ENCODE data around the gene GTF3C4. TPM values are rescaled to one million over a fixed set of nuclear protein-coding genes. Genes with fewer than 3 reads are reported as not detected.
"Not testable (repeated sequence)": the region's sequence is repeated elsewhere in the genome, so short reads cannot be mapped to it uniquely, and the experiment has no call there.

The GTF3C4 gene
- total RNA-seq, 2 experiments from 2014 or later, result 12.7 to 13.5 TPM

GRCh38 chr9:132712753-132713152 lies 42.5 kb downstream of the GTF3C4 start:
- CTCF ChIA-PET, result no interaction called here
- POLR2A ChIA-PET, result no interaction called here
- no peaks in the 10 kb centered on the region for H3K4me1 Mint-ChIP-seq
- H3K36me3 Mint-ChIP-seq (ENCODE audit: low read depth), result no peaks in the 10 kb centered on the region
- no peak overlapping the region for H3K27ac Mint-ChIP-seq
- no peak for DNase-seq
- peaks cover 10% of the 10 kb centered on the region for H3K27me3 Mint-ChIP-seq
- H3K4me3 Mint-ChIP-seq, result no peak overlapping the region
- H3K9me3 Mint-ChIP-seq, result no peaks in the 10 kb centered on the region

DNA sequence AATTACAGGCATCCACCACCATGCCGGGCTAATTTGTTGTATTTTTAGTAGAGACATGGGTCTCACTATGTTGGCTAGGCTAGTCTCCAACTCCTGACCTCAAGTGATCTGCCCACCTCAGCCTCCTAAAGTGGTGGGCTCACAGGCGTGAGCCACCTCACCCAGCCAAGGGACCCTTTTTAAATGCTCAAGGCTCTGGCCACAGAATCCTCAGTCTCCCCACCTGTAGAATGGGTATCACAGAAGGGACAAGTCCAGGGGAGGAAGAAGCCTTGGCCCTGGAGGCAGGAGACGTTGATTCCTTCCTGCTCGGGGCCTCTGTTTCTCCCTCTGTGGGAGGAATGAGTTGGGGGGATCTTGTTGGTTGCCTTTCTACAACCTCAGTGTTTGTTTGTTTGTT lies 45.7 kb downstream of the GTF3C4 start:
- H3K4me1 Mint-ChIP-seq, result no peaks in the 10 kb centered on the region
- ChIA-PET CTCF (no interaction called here), POLR2A (no interaction called here)
- H3K4me3 Mint-ChIP-seq, result no peak overlapping the region
- H3K27ac Mint-ChIP-seq, result no peak overlapping the region
- no peaks in the 10 kb centered on the region for H3K9me3 Mint-ChIP-seq
- no peaks in the 10 kb centered on the region for H3K36me3 Mint-ChIP-seq (ENCODE audit: low read depth)
- DNase-seq, result no peak
- peaks cover 14% of the 10 kb centered on the region for H3K27me3 Mint-ChIP-seq

- Mint-ChIP-seq H3K4me3 (no peak overlapping the region), H3K36me3 (ENCODE audit: low read depth) (no peaks in the 10 kb centered on the region), H3K27ac (no peak overlapping the region), H3K27me3 (peaks cover 14% of the 10 kb centered on the region), H3K4me1 (no peaks in the 10 kb centered on the region), H3K9me3 (no peaks in the 10 kb centered on the region)
- ChIA-PET CTCF (interaction anchor here (0.7 kb wide), 1 partner anchor 812 kb away, joined by 3 read pairs; no protein-coding TSS in a partner anchor), POLR2A (no interaction called here)
- DNase-seq, result no peak
Observed at GRCh38 chr9:132717326-132717945, 47.2 kb downstream of the GTF3C4 start.

- H3K4me3 Mint-ChIP-seq; H3K27ac Mint-ChIP-seq; H3K36me3 Mint-ChIP-seq (ENCODE audit: low read depth); H3K4me1 Mint-ChIP-seq; DNase-seq; CTCF ChIA-PET; H3K9me3 Mint-ChIP-seq; POLR2A ChIA-PET: not testable (repeated sequence)
- H3K27me3 Mint-ChIP-seq, result peaks cover 14% of the 10 kb centered on the region
Observed at GRCh38 chr9:132718381-132718928, 48.2 kb downstream of the GTF3C4 start.

GRCh38 chr9:132721661-132722060 lies 51.4 kb downstream of the GTF3C4 start:
- no peaks in the 10 kb centered on the region for H3K36me3 Mint-ChIP-seq (ENCODE audit: low read depth)
- POLR2A ChIA-PET, result no interaction called here
- H3K9me3 Mint-ChIP-seq, result no peaks in the 10 kb centered on the region
- no peak overlapping the region for H3K27ac Mint-ChIP-seq
- peaks cover 14% of the 10 kb centered on the region for H3K27me3 Mint-ChIP-seq
- CTCF ChIA-PET, result no interaction called here
- no peak overlapping the region for H3K4me3 Mint-ChIP-seq
- H3K4me1 Mint-ChIP-seq, result no peaks in the 10 kb centered on the region
- no peak for DNase-seq

GRCh38 chr9:132722564-132723065 lies 52.4 kb downstream of the GTF3C4 start:
- DNase-seq, result no peak
- POLR2A ChIA-PET, result no interaction called here
- Mint-ChIP-seq H3K27ac (no peak overlapping the region), H3K4me1 (no peaks in the 10 kb centered on the region), H3K27me3 (peaks cover 13% of the 10 kb centered on the region), H3K9me3 (no peaks in the 10 kb centered on the region), H3K36me3 (ENCODE audit: low read depth) (no peaks in the 10 kb centered on the region), H3K4me3 (no peak overlapping the region)
- CTCF ChIA-PET, result no interaction called here

GRCh38 chr9:132723809-132724208 lies 53.5 kb downstream of the GTF3C4 start:
- Mint-ChIP-seq H3K4me1 (no peaks in the 10 kb centered on the region), H3K4me3 (no peak overlapping the region), H3K27ac (no peak overlapping the region), H3K27me3 (peaks cover 3% of the 10 kb centered on the region), H3K9me3 (no peaks in the 10 kb centered on the region), H3K36me3 (ENCODE audit: low read depth) (no peaks in the 10 kb centered on the region)
- ChIA-PET CTCF (interaction anchor here (0.5 kb wide), 1 partner anchor 259 kb away, joined by 3 read pairs; no protein-coding TSS in a partner anchor), POLR2A (no interaction called here)
- no peak for DNase-seq

DNA sequence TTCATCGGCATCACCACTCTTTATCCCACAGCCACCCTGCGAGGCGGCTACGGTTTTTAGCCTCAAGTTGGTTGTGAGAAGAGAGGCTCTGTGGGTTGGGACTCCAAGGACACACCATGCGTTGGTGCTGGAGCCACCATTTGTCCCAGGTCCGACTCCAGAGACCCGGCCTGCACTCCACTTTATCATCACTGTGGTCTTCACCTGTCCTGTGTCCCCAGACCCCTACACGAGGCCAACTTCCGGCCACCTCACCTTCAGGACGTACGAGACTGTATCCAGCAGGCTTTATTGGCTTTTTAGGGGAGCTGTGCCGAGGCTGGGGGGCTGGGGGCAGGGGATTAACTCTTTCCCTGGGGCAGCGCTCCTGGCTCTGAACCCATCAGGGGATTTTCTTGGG lies 55.0 kb downstream of the GTF3C4 start:
- CTCF ChIA-PET, result interaction anchor here (0.6 to 1.3 kb wide), 2 partner anchors 23 to 153 kb away, joined by 3 to 4 read pairs; no protein-coding TSS in a partner anchor
- Mint-ChIP-seq H3K4me3 (no peak overlapping the region), H3K36me3 (ENCODE audit: low read depth) (no peaks in the 10 kb centered on the region), H3K27me3 (no peaks in the 10 kb centered on the region), H3K4me1 (no peaks in the 10 kb centered on the region), H3K9me3 (no peaks in the 10 kb centered on the region), H3K27ac (no peak overlapping the region)
- no peak for DNase-seq
- POLR2A ChIA-PET, result no interaction called here

DNA sequence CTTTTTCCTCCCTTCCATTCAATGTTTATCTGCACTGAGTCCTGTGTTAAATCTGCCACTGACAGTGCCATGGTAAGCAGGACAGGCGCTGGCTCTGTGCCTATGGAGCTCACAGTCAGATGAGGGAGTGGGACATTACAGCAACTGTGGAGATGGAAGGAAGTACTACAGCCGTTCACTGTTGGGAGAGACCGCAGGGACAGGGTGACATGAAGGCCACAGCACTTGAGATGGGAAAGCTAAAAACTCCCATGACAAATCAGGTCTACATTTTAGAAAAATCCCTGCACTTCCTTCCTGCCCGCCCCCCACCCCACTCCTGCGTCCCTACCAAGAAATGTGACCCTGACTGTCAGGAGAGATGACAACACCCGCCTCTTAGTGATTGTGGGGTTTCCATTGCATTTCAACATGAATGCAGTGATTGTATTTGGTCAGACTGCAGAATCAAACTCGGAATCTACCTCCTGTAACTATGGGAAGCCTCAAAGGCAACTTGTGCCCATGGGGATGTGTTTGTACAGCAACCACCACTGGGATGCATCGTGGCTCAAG lies 56.4 kb downstream of the GTF3C4 start:
- CTCF ChIA-PET, result interaction anchor here (1.3 kb wide), 1 partner anchor 22 kb away, joined by 3 read pairs; no protein-coding TSS in a partner anchor
- Mint-ChIP-seq H3K27ac (no peak overlapping the region), H3K9me3 (no peaks in the 10 kb centered on the region), H3K4me1 (no peaks in the 10 kb centered on the region), H3K4me3 (no peak overlapping the region), H3K36me3 (ENCODE audit: low read depth) (no peaks in the 10 kb centered on the region), H3K27me3 (no peaks in the 10 kb centered on the region)
- POLR2A ChIA-PET, result no interaction called here
- no peak for DNase-seq

- CTCF ChIA-PET, result interaction anchor here (1.3 kb wide), 1 partner anchor 14 kb away, joined by 3 read pairs; no protein-coding TSS in a partner anchor
- Mint-ChIP-seq H3K36me3 (ENCODE audit: low read depth) (no peaks in the 10 kb centered on the region), H3K9me3 (no peaks in the 10 kb centered on the region)
Observed at GRCh38 chr9:132728071-132728470, 57.8 kb downstream of the GTF3C4 start.

GRCh38 chr9:132728497-132728896 lies 58.2 kb downstream of the GTF3C4 start:
- no peaks in the 10 kb centered on the region for H3K9me3 Mint-ChIP-seq

More at GRCh38 chr9:132728071-132728470, 57.8 kb downstream of the GTF3C4 start:
- no peak overlapping the region for H3K4me3 Mint-ChIP-seq
- H3K27ac Mint-ChIP-seq, result no peak overlapping the region
- no peak for DNase-seq
- H3K27me3 Mint-ChIP-seq, result no peaks in the 10 kb centered on the region
- no peaks in the 10 kb centered on the region for H3K4me1 Mint-ChIP-seq
- POLR2A ChIA-PET, result no interaction called here

DNA sequence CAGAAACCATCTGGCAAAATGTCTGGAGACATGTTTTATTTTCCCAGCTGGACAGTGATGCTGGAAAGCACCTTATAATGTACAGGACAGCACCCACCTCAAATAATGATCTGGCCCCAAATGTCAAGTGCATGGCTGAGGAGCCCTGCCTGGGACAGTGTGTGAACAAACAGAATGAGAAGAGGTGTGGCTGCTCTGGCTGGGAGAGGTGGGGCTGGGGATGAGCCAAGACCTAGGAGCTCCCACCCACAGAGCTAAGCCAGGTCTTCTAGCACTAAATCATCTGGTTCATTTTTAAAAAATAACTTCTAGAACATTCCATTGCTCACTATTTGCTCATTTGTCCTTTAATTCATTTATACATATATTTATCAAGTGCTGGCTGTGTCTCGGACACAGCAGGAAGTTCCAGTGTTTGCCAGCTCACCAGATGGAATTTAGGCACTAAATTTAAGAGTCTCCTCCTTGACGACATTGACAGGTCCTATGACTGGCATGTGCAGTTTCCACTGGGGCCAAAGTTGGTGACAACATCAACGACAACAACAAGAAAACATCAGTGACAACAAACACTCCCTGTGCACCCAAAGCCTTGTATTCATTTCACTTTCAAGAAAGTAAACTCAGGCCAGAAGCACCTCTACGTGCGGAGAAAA lies 59.1 kb downstream of the GTF3C4 start:
- Mint-ChIP-seq H3K27me3 (no peaks in the 10 kb centered on the region), H3K27ac (no peak overlapping the region), H3K4me1 (no peaks in the 10 kb centered on the region), H3K4me3 (no peak overlapping the region), H3K36me3 (ENCODE audit: low read depth) (no peaks in the 10 kb centered on the region), H3K9me3 (no peaks in the 10 kb centered on the region)
- no peak for DNase-seq
- ChIA-PET CTCF (no interaction called here), POLR2A (no interaction called here)

More at GRCh38 chr9:132728497-132728896, 58.2 kb downstream of the GTF3C4 start:
- ChIA-PET POLR2A (no interaction called here), CTCF (interaction anchor here (1.3 kb wide), 1 partner anchor 14 kb away, joined by 3 read pairs; no protein-coding TSS in a partner anchor)
- no peak for DNase-seq
- no peaks in the 10 kb centered on the region for H3K4me1 Mint-ChIP-seq
- H3K27ac Mint-ChIP-seq, result no peak overlapping the region
- no peak overlapping the region for H3K4me3 Mint-ChIP-seq
- no peaks in the 10 kb centered on the region for H3K36me3 Mint-ChIP-seq (ENCODE audit: low read depth)
- H3K27me3 Mint-ChIP-seq, result no peaks in the 10 kb centered on the region
